HG03571 (cell line): ENCODE data around the gene THADA.
"Not testable (repeated sequence)": the region's sequence is repeated elsewhere in the genome, so short reads cannot be mapped to it uniquely, and the experiment has no call there.

Experiments
- ATAC-seq: cut with Tn5 transposase; IDR thresholded peaks from one replicate; pipeline ENCODE4 v1.9.1; 2021; ENCODE audit not compliant: unreplicated experiment

The THADA gene, protein sequence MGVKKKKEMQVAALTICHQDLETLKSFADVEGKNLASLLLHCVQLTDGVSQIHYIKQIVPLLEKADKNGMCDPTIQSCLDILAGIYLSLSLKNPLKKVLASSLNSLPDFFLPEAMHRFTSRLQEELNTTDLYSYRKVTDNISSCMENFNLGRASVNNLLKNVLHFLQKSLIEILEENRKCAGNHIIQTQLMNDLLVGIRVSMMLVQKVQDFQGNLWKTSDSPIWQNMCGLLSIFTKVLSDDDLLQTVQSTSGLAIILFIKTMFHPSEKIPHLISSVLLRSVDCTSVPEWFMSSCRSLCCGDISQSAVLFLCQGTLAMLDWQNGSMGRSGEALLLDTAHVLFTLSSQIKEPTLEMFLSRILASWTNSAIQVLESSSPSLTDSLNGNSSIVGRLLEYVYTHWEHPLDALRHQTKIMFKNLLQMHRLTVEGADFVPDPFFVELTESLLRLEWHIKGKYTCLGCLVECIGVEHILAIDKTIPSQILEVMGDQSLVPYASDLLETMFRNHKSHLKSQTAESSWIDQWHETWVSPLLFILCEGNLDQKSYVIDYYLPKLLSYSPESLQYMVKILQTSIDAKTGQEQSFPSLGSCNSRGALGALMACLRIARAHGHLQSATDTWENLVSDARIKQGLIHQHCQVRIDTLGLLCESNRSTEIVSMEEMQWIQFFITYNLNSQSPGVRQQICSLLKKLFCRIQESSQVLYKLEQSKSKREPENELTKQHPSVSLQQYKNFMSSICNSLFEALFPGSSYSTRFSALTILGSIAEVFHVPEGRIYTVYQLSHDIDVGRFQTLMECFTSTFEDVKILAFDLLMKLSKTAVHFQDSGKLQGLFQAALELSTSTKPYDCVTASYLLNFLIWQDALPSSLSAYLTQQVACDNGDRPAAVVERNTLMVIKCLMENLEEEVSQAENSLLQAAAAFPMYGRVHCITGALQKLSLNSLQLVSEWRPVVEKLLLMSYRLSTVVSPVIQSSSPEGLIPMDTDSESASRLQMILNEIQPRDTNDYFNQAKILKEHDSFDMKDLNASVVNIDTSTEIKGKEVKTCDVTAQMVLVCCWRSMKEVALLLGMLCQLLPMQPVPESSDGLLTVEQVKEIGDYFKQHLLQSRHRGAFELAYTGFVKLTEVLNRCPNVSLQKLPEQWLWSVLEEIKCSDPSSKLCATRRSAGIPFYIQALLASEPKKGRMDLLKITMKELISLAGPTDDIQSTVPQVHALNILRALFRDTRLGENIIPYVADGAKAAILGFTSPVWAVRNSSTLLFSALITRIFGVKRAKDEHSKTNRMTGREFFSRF (N-terminal part only)

GRCh38 chr2:43595603-43596412 lies at the start of gene THADA:
Gene THADA, minus strand, starts transcription at chr2:43596038. Its CDS starts 3,646 bp downstream, at chr2:43592392.
- peak; percentile 99 for ATAC-seq

GRCh38 chr2:43643680-43644079 lies 47.8 kb upstream of the THADA start:
- no peak for ATAC-seq

- no peak for ATAC-seq
Observed at GRCh38 chr2:43642363-43642762, 46.5 kb upstream of the THADA start.

- ATAC-seq, result peak; percentile 99
Observed at GRCh38 chr2:43637030-43637803, 41.4 kb upstream of the THADA start, which contains the start of gene PLEKHH2. Gene PLEKHH2, plus strand, starts transcription at chr2:43637260. Its CDS starts 7,414 bp downstream, at chr2:43644674.

GRCh38 chr2:43636621-43637020 lies 40.8 kb upstream of the THADA start:
- ATAC-seq, result peak; percentile 19

DNA sequence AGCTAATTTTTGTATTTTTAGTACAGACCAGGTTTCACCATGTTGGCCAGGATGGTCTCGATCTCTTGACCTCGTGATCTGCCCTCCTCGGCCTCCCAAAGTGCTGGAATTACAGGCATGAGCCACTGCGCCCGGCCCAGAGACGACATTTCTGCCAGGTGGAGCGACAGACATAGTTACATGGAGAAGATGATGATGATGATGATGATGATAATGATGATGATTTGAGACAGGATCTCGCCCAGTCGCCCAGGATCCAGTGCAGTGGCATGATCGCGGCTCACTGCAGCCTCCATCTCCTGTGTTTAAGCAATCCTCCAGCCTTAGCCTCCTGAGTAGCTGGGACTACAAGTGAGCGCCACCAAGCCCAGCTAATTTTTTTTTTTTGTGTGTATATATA lies 40.3 kb upstream of the THADA start:
- not testable (repeated sequence) for ATAC-seq

- ATAC-seq, result no peak
Observed at GRCh38 chr2:43634604-43635306, 38.9 kb upstream of the THADA start.

GRCh38 chr2:43631618-43632317 lies 35.9 kb upstream of the THADA start:
- no peak for ATAC-seq

DNA sequence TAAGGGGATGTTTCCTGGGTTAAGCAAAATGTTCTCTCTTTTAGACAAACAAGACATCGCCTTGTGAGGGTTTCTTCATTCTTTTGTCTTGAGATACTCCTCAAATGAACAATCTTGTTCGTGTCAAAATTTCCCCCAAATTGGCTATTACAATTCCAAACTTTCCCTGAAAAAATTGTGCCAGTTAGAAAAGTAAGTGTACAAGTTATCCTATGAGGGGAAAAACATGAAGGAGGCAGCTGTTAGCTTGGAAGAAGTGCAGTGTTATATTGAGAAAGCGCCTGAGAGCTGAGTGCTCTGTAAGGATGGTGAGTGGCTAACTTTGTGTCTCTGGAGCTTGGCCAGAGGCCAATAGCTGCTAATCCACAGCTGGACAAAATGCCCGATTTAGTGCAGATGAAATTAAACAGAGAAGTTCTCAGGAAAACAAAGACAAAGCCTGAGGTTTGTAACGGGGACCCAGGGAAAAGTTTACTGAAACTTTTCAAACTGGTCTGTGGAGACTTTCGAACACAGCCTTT lies 27.2 kb upstream of the THADA start:
- ATAC-seq, result no peak

DNA sequence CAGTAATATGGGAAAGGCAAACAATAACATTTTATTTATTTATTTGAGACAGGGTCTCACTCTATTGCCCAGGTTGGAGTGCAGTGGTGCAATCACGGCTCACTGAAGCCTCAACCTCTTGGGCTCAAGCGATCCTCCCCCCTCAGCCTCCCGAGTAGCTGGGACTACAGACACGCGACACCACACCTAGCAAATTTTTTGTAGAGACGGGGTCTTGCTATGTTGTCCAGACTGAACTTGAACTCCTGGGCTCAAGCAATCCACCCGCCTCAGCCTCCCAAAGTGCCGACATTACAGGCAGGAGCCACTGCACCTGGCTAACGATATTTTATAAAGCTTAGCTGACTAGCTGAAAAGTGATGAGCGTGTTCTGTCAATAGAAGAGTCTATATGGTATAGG lies 23.7 kb upstream of the THADA start:
- no peak for ATAC-seq

DNA sequence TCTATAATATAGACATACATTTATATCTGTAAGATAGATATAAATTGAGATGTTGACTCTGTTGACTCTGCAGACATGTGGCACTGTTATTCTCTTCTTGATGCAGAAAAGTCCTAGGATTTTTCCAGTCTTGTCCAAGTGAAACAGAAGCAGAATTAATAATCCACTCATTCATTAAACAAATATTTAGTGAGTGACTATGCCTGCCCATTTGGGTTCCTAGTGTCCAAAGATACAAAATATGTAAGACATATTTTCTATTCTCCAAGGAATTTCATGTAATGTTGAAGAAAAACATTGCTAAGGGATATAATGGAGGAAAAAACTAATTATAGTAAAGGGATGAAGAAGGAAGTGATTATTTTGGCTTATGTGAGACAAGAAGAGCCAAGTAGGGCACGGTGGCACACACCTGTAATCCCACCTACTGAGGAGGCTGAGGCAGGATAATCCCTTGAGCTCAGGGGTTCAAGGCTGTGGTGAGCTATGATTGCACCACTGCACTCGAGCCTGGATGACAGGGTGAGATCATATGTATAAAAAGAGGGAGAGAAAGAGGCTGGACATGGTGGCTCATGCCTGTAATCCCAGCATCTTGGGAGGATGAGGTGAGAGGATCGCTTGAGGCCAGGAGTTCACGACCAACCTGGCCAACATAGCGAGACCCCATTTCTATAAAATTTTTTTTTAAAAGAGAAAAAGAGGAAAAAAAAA lies 21.3 kb upstream of the THADA start:
- ATAC-seq, result no peak

DNA sequence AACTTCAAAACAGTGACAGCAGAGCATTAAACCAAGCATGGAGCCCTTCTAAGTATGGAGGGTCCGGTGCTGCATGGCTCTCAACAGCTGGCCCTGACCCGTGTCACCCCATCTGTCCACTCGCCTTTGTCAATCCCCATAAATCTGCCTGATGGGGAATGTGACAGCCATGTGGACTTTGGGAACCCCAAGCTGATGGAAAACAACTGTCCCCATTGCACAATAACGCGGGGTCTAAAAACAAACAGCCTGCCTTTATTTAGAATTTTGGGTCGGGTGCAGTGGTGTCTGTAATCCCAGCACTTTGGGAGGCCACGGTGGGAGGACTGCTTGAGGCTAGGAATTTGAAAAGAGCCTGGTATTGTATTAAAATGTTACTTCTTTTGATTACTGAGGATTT lies 17.1 kb upstream of the THADA start:
- no peak for ATAC-seq

GRCh38 chr2:43611987-43612894 lies 16.4 kb upstream of the THADA start:
- no peak for ATAC-seq

DNA sequence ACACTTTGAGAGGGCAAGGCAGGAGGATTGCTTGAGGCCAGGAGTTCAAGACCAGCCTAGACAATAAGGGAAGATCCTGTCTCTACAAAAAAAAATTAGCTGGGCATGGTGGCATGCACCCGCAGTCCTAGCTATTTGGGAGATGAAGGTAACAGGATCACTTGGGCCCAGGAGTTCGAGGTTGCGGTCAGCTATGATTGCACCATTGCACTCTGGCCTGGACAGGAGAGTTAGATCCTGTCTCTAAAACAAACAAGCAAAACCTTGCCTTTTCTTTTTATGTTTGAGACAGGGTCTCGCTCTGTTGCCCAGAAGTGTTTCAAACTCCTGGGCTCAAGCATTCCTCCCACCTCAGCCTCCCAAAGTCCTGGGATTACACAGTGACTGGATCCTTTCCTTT lies 14.5 kb upstream of the THADA start:
- no peak for ATAC-seq

DNA sequence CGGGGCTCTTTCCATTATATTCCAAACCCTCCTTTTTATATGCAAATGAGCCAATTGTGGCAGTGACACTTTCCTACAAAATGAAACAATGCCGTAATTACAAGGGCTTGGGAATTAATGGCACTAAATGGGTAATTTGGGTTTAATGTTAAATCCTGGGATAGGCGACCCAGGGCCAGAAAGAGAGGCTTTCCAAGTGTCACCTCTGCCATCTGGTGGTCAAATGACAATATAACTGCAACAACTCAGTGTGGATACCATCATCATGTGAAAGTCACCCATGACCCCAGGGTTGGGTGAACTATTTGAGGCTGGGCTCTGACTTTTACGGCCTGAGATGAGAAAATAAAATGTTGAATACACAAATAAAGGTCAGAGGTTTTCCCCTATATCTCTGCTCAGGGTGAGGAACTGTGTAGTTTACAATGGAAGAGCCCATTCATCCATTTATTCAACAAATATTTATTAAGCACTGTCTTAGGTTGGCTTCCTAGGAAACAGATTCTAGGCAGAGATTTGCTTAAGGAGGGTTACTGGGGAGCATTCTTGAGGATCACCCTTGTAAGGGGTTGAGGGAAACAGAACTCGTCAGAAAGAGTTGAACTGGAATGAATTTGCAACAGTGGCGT lies 13.6 kb upstream of the THADA start:
- no peak for ATAC-seq

DNA sequence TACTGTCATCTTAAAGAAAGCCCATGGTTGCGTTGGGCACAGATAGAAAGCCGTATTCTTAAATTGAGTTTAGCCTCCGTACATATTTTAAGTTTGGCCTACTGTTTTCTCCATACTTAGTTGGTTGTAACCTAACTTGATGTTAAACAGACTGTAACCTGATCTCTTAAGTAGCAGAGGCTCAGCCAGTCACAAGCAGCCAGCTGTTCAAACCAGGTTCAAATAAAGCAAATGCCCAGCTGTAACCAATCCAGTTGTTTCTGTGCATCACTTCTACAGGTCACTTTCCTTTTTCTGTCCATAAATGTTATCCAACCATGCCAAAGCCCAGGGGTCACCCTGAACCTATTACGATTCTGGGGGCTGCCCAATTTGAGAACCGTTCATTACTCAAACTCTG lies 10.0 kb upstream of the THADA start:
- no peak for ATAC-seq
